Myocyte (in vitro differentiated cells): Measurements from ENCODE around the gene HK2. TPM values are rescaled to one million over a fixed set of nuclear protein-coding genes. Genes with fewer than 3 reads are reported as not detected.
A peak's percentile ranks its signal among the peaks of the same experiment; 100 is the strongest.

Source experiments
- DNase-seq: peaks from one replicate; pipeline ENCODE4 v3.0.0-alpha.2; 2012; ENCODE audit warnings: low read depth
- total RNA-seq: library from RNA; depleted of rRNA; stranded (reverse); fragments of >200 nt; gene quantifications from 2 replicates; pipeline ENCODE4 v1.2.3, GENCODE V29; 2014

Gene HK2
- total RNA-seq, 1 donor from 2014 or later, result 8.3 TPM

GRCh38 chr2:74876081-74876886 is 42.4 kb downstream of the HK2 start:
- peak; percentile 64 for DNase-seq

- no peak for DNase-seq
These were observed 43.4 kb downstream of the HK2 start for GRCh38 chr2:74877376-74877775.

- no peak for DNase-seq
These were observed 44.0 kb downstream of the HK2 start for GRCh38 chr2:74877781-74878433.

- no peak for DNase-seq
These were observed 44.6 kb downstream of the HK2 start for GRCh38 chr2:74878551-74878950.

- no peak for DNase-seq
These were observed 46.3 kb downstream of the HK2 start for GRCh38 chr2:74880054-74880728.

- no peak for DNase-seq
These were observed 47.2 kb downstream of the HK2 start for GRCh38 chr2:74881176-74881575.

GRCh38 chr2:74881626-74882298 is 47.8 kb downstream of the HK2 start:
- no peak for DNase-seq

- no peak for DNase-seq
These were observed 48.4 kb downstream of the HK2 start for GRCh38 chr2:74882299-74882687.

GRCh38 chr2:74883011-74883410 is 49.1 kb downstream of the HK2 start:
- no peak for DNase-seq

GRCh38 chr2:74884118-74884762 is 50.3 kb downstream of the HK2 start:
- no peak for DNase-seq

GRCh38 chr2:74884866-74885265 is 50.9 kb downstream of the HK2 start:
- DNase-seq, result no peak

- DNase-seq, result no peak
These were observed 52.3 kb downstream of the HK2 start for GRCh38 chr2:74886251-74886650.

- no peak for DNase-seq
These were observed 52.9 kb downstream of the HK2 start for GRCh38 chr2:74886811-74887210.

GRCh38 chr2:74887445-74887951 is 53.6 kb downstream of the HK2 start:
- peak; percentile 42 for DNase-seq

- DNase-seq, result peak; percentile 8
These were observed 54.2 kb downstream of the HK2 start for GRCh38 chr2:74887960-74888700.

- no peak for DNase-seq
These were observed 55.2 kb downstream of the HK2 start for GRCh38 chr2:74889159-74889558.

GRCh38 chr2:74890711-74891110 is 56.8 kb downstream of the HK2 start:
- DNase-seq, result no peak

GRCh38 chr2:74891136-74891764 is 57.3 kb downstream of the HK2 start:
- peak; percentile 67 for DNase-seq

GRCh38 chr2:74891816-74892215 is 57.9 kb downstream of the HK2 start:
- peak; percentile 64 for DNase-seq

- DNase-seq, result no peak
These were observed 58.7 kb downstream of the HK2 start for GRCh38 chr2:74892609-74893008.
